ENCODE data around the gene EFCAB6. TPM values are rescaled to one million over a fixed set of nuclear protein-coding genes. Genes with fewer than 3 reads are reported as not detected.

Gene EFCAB6
- total and polyA plus RNA-seq, 2 donors (not counting 3 experiments of a cell fraction or from before 2014, with no cell fraction given) = 0.07 to 0.31 TPM

- H3K4me2 ChIP-seq (ENCODE audit: insufficient read depth, low read length) = no peak overlapping the region
- H3K9me3 ChIP-seq (replicated peaks; ENCODE audit: control insufficient read depth, insufficient read depth, low read length) = peaks cover 2% of the 10 kb centered on the region
- intact Hi-C loops (cut with micrococcal nuclease) = no loop called here
- H4K20me1 ChIP-seq (replicated peaks; ENCODE audit: control insufficient read depth, extremely low read depth, insufficient read depth, low read length) = no peaks in the 10 kb centered on the region
- no TSS peak for BruUV-seq (replicated peaks)
- H3K36me3 ChIP-seq (ENCODE audit: control insufficient read depth in 2 of 2, extremely low read depth in 1 of 2, insufficient read depth in 2 of 2, low read length in 2 of 2) = no peaks in the 10 kb centered on the region
- no peak overlapping the region for H3K4me3 ChIP-seq (replicated peaks in 1 of 3; ENCODE audit: insufficient read depth in 1 of 3, low read depth in 1 of 3, low read length in 3 of 3)
- no peak overlapping the region for H3K9ac ChIP-seq (replicated peaks; ENCODE audit: extremely low read depth, insufficient read depth, low read length)
- H3K79me2 ChIP-seq (ENCODE audit: control insufficient read depth, insufficient read depth, low read length) = no peaks in the 10 kb centered on the region
- no peaks in the 10 kb centered on the region for H3K4me1 ChIP-seq (ENCODE audit: control insufficient read depth, extremely low read depth, insufficient read depth, low read length)
- no peak overlapping the region for H3K27ac ChIP-seq (ENCODE audit: insufficient read depth, low read depth, low read length)
- ChIA-PET CTCF (no interaction called here), POLR2A (no interaction called here)
- dilution Hi-C loops (cut with MboI; ENCODE audit: extremely low pct_ligation_motif_present, low sequenced_read_pairs) = no loop called here
- H2AFZ ChIP-seq (ENCODE audit: low read depth, low read length) = no peak overlapping the region
- H3K27me3 ChIP-seq (ENCODE audit: control insufficient read depth in 2 of 2, insufficient read depth in 2 of 2, low read length in 2 of 2) = no peaks in the 10 kb centered on the region
- H3K9me1 ChIP-seq (replicated peaks; ENCODE audit: control insufficient read depth, extremely low read depth, insufficient read depth, low read length) = no peaks in the 10 kb centered on the region
- no peak for FAIRE-seq
- DNase-seq (ENCODE audit: low read depth, low spot score) = no peak
- no peak for TF ChIP-seq JUN (IDR thresholded peaks at IDR 0.05; ENCODE audit: borderline replicate concordance, insufficient read depth, insufficient read length, low read depth)
- TF ChIP-seq POLR2A (IDR thresholded peaks at IDR 0.05; ENCODE audit: low read depth, low read length) = no peak
- TF ChIP-seq MYC (IDR thresholded peaks at IDR 0.05; ENCODE audit: low read depth, low read length) = no peak
- TF ChIP-seq CTCF (IDR thresholded peaks at IDR 0.05; ENCODE audit: extremely low read depth in 1 of 2, insufficient read depth in 1 of 2, low read depth in 1 of 2, low read length in 2 of 2) = no peak
- TF ChIP-seq MAX (IDR thresholded peaks at IDR 0.05; ENCODE audit: insufficient read depth, insufficient read length) = no peak
- no peak for TF ChIP-seq POLR2AphosphoS5 (IDR thresholded peaks at IDR 0.05; ENCODE audit: insufficient read depth, low read depth, low read length)
- no peak for TF ChIP-seq GATA2 (IDR thresholded peaks at IDR 0.05; ENCODE audit: insufficient read depth, insufficient read length, low read depth, low read length)
- TF ChIP-seq EZH2 (IDR thresholded peaks at IDR 0.05; ENCODE audit: borderline replicate concordance, low read depth, low read length, severe bottlenecking) = no peak
- no peak for TF ChIP-seq FOS (IDR thresholded peaks at IDR 0.05; ENCODE audit: borderline replicate concordance, insufficient read depth, low read length)
Observed at GRCh38 chr22:43488937-43489336, 323.2 kb downstream of the EFCAB6 start.

Data from endothelial cell of umbilical vein (primary cell).